M059J (cell line): ENCODE measurements around the gene AARS2. TPM values are rescaled to one million over a fixed set of nuclear protein-coding genes. Genes with fewer than 3 reads are reported as not detected.

Experiments used
- DNase-seq: peaks from one replicate; pipeline ENCODE4 v3.0.0-alpha.2; 2012; ENCODE audit warnings: low read depth
- total RNA-seq: library from RNA; depleted of rRNA; stranded (reverse); fragments of >200 nt; shearing (Covaris generic); gene quantifications from 2 replicates; pipeline ENCODE4 v1.2.3, GENCODE V29; 2014

Gene AARS2
- total RNA-seq, 1 experiment from 2014 or later: 19.0 TPM

GRCh38 chr6:44262467-44263353 lies 50.4 kb downstream of the AARS2 start:
- no peak for DNase-seq

GRCh38 chr6:44261581-44261980 lies 51.6 kb downstream of the AARS2 start:
- DNase-seq: no peak

GRCh38 chr6:44260451-44261297 lies 52.5 kb downstream of the AARS2 start:
- no peak for DNase-seq

GRCh38 chr6:44260011-44260410 lies 53.1 kb downstream of the AARS2 start:
- DNase-seq: no peak

- DNase-seq: no peak
Measured at GRCh38 chr6:44258921-44259320, 54.2 kb downstream of the AARS2 start.

- DNase-seq: no peak
Measured at GRCh38 chr6:44258325-44258863, 54.8 kb downstream of the AARS2 start.

GRCh38 chr6:44257753-44258324 lies 55.3 kb downstream of the AARS2 start:
- DNase-seq: no peak

GRCh38 chr6:44257025-44257752 lies 56.0 kb downstream of the AARS2 start, which contains the start of gene SLC35B2:
Gene SLC35B2, minus strand, starts transcription at chr6:44257528. Its CDS starts 118 bp downstream, at chr6:44257410.
- DNase-seq: peak; percentile 86

- no peak for DNase-seq
Measured at GRCh38 chr6:44256775-44257024, 56.4 kb downstream of the AARS2 start.

GRCh38 chr6:44255871-44256774 lies 57.0 kb downstream of the AARS2 start:
- peak; percentile 30 for DNase-seq

- DNase-seq: peak; percentile 36
Measured at GRCh38 chr6:44255105-44255808, 57.9 kb downstream of the AARS2 start.

- DNase-seq: no peak
Measured at GRCh38 chr6:44254191-44255104, 58.7 kb downstream of the AARS2 start.

- DNase-seq: peak; percentile 65
Measured at GRCh38 chr6:44253307-44254101, 59.6 kb downstream of the AARS2 start.

GRCh38 chr6:44251576-44252524 lies 61.3 kb downstream of the AARS2 start:
- no peak for DNase-seq

- DNase-seq: no peak
Measured at GRCh38 chr6:44250718-44251123, 62.4 kb downstream of the AARS2 start.

GRCh38 chr6:44250067-44250717 lies 63.0 kb downstream of the AARS2 start:
- no peak for DNase-seq
